Hematopoietic multipotent progenitor cell treated with erythropoietin and hydrocortisone succinate and interleukin-3 and kit ligand, for 15 days (in vitro differentiated cells): ENCODE results near the gene TFAP2B.

ENCODE experiments used
- DNase-seq: peaks from one replicate; pipeline ENCODE4 v3.0.0-alpha.2; 2015; ENCODE audit warnings: low spot score

Gene TFAP2B

DNA sequence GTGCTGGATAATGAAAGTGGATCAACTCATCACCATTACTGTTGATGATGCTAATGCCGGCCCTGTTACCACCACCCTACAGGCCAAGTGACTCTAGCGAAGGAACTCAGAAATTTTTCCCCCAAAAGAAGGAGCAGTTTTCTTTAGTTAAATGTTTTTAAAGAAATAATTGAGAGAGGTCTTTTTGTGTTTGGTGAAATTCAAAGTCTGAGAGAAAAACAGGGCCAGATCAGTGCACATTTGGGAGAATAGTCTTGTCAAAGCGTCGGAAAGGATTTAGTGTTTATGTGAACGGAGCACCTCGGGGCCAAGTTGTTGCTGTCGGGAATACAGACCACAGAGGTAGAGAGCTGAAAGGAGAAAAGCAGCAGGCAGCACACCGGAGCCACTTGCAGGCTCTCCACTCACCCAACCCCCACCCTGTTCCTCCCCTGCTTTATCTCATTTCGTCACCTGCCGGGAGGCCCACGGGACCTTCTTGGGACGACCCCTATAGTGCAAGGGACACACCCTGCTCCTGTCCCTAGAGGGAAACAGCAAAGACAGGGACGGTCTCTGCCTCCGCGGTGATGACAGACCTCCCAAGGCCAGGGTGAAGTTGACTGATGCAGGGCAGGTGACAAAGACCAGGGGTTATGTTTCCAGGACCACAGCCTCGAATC, 6.8 kb downstream of the TFAP2B start:
- no peak for DNase-seq

GRCh38 chr6:50826037-50826761, 7.5 kb downstream of the TFAP2B start:
- DNase-seq, result no peak

DNA sequence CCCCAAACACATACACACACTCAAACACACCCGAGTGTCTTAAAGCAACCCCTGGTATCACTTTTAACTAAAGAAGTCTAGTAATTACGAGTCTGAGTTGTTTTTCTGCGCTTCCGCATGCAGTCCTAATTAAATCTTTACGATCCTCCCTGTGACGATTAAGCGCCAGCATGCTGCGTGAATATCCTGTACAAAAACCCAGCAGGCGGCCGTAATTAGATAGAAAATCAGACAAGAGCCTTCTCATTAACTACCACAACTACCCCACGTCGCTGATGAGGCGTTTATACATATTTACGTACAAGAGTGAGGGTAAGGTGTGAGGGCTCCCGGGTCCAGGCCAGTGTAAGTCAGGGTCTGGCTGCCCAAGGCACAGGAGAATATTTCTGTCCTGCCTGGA, 8.1 kb downstream of the TFAP2B start:
- DNase-seq, result no peak

GRCh38 chr6:50829049-50829448, 10.4 kb downstream of the TFAP2B start:
- DNase-seq, result no peak

- no peak for DNase-seq
Observed at GRCh38 chr6:50829898-50830444, 11.3 kb downstream of the TFAP2B start.

DNA sequence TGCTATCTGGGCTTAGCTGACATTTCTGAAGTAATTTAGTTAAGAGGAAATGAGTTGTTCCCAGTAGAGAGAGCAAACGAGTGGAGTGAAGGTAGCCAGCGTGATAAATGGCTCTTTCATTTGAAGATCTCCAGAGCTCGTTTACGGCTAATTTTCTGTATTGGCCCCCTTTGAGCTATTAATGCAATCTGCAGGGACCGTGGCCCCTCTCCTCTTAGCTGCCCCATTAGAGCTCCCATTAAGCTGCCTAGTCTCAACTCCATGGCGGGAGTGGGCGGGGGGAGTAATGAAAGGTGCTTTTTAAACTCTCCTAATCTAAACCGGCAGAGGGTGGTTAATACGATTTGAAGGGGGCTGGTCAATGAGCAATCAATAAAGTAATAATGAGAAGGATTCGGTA, 12.5 kb downstream of the TFAP2B start:
- no peak for DNase-seq

DNA sequence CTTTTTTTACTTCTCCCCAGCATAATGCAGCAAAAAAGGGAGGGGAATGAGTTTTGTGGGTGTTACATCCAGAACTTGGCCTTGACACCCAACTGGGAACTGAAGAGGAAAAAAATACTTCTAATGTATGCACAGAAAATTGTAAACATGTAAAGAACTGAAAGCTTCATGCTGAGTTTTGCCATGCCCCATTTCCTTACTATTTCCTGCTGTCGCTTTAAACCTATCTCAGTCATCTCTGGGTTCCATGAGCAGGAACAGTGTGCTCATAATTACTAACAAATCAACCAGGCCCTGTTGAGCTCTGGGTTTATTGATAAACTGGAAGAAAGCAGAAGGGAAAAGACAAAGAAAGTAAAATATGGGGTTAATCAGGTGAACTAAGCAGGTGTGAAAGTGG, 14.2 kb downstream of the TFAP2B start:
- DNase-seq, result no peak

- no peak for DNase-seq
Observed at GRCh38 chr6:50834929-50835410, 16.3 kb downstream of the TFAP2B start.

DNA sequence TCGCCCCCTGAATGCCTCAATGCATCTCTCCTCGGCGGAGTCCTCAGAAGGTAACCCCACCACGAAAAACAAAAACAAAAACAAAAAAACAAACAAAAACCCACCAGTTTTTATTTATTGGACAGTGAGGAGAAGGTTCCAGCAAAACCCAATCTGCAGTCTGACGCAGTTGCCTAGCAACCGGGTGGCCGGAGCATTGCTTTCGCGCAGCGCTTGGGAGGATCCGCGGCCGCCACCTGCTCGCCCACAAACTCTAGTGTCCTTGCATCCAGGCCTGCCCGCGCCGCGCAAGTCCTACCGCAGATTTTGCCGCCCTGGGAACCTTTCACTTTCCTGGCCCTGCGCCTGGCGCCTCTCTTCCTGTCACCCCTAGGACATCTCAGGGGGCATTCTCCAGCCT, 17.6 kb downstream of the TFAP2B start:
- no peak for DNase-seq

- DNase-seq, result no peak
Observed at GRCh38 chr6:50837589-50838445, 19.1 kb downstream of the TFAP2B start.

DNA sequence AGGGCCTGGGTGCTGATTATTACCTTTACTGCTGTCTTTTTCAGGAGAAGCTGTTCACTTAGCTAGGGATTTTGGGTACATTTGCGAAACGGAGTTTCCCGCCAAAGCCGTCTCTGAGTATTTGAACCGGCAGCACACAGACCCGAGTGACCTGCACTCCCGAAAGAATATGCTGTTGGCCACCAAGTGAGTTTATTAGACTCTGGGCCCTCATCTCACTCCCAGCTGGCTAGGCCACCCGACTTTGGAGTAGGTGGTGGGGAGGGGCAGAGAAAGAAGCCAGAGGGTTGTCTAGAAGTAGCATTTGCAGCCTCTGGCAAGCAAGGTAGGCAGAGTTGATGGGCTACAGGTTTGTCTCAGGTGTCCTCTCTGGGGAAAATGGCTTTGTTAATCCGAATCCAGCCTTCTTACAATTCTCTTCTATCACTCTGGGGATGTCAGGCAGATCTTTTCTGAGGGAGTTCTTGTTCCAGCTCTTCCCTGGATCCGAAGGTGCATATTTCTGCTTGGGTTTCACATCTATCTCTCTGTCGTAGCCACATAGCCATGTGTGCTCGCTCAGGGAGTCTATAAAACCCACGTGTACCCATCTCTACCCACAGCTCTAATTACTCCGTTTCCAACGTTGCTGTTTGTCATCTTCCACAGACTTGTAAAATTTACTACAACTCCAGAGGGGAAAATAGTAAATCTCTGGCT, 21.6 kb downstream of the TFAP2B start:
- DNase-seq, result no peak

GRCh38 chr6:50840811-50841192, 22.1 kb downstream of the TFAP2B start:
- DNase-seq, result no peak

DNA sequence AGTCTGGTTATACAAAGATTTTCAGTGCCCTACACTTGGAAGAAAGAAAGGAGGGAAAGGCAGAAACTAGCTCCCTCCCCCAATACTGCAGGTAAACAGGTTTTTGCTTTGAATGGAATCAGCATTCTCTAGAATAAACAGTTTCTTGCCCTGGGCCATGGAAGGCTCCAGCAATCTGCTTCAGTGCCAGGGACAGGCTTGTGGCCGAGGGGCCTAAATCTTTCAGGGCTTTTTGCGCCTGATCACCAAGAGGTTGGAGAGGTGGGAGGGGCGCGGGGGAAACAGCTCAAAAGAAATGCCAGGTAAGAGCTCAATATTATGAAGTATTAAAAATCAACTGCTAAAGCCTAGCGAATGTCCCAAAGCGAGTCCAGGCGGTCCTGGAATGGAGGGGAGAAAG, 23.8 kb downstream of the TFAP2B start:
- DNase-seq, result no peak

GRCh38 chr6:50842861-50843384, 24.3 kb downstream of the TFAP2B start:
- no peak for DNase-seq

- DNase-seq, result no peak
Observed at GRCh38 chr6:50843842-50844241, 25.2 kb downstream of the TFAP2B start.

DNA sequence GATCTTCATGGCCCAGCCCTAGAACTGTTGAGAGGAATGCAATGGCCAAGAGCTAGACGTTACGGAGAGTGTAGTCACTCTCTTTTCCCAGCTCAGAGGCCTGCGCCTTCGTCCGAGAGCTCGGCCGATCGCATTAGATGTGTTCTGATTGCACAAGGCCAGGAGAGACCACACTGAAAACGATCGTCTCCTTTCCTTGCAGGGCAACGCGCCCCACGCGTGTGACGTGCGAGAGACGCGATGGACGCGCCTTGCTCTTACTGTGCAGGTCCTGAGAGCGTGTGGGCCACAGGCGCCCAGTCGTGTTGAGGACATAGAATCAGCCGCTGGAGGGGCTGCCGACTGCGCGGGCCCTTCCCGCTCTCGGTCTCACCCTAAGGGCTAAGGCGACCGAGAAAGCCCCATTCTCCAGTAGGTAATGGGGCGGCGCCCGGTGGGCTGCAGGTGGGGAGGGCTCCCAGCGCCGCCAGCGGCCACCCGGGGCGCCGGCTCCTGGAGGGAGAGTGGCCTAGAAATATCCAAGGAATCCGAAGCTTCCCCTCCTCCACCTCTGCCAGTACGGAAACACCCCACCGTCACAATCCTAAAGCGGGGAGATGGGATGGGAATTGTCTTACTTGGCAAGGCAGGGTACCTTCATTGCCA, 26.9 kb downstream of the TFAP2B start:
- no peak for DNase-seq

DNA sequence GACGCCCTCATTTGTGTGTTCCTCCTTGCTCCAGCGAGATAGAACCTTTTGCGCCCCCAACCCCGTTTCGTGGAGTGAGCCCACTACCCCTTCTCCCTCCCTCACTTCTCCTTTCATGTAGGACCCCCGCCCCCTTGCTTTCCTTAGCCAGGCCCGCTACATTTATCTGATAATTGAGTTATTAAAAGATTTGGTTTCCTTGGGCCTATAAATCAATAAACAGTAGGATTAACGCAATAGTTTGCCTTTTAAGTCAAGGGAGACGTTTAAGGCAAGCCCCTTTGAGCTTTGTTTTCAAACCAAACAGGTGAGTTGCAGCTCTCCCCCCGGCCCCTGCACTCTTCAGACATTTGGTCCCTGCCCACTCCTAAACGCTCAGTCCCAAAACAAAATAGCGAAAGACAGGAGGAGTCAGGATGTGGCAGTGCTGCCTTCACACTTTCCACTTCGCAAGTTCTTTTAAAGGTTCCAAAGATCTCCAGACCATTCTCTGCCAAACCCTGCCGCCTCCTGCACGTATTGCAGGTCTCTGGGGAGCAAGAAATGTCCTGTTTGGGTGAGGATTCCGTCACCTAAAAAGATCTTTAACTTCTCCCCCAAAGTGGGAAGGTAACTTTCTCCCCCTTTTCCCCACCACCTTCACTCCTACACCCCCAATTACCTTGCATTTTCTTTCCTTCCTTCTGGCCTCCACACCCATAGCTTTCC, 27.6 kb downstream of the TFAP2B start:
- no peak for DNase-seq

DNA sequence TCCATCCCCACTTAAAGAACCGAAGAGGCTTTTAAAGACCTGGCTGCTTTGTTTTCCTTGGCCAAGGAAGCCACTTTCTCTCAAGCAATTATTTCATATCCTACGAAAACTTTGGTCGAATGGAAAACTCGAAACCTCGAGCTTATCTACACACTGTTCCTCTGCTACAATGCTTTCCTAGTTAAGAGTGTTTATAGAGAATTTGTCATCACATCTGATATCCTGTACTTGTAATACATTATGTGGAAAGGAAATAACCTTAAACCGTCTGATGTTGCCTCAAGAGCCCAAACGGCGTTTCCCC, 28.1 kb downstream of the TFAP2B start:
- DNase-seq, result no peak

DNA sequence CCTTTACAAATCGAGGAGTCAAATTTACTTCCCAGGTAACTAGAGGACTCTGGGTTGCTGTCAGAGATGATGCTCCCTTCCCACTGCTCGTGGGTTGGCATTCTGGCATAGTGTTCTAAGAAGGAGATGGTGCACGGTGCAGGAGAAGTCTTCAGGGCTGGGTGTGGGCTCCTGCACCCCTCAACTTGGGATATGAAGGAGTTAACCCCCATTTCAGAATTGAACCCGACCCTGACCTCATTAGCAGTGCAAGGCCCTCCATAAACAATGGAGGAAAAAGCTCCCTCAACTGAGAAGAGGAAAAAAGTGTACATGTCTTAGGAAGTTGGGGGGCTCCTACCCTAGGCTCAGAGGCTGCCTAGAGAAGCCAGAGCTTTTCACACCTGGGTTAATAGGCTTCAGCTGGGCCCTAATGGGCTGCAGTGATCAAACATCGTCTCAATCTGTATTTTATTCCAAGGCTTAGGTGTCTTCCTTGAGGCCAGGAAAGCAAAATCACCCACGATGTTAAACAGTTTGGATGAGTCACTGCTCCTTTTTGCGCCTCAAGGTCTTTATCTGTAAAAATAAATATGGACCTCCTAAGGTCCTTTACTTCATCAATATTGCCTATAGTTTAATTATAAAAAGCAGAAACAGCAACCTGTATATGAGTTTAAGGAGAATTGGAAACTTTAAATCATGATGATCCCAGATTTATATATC, 29.4 kb downstream of the TFAP2B start:
- DNase-seq, result no peak
